ENCODE data around the gene SMIM20.

The SMIM20 gene

GRCh38 chr4:25962393-25962792, 48.4 kb downstream of the SMIM20 start:
- Mint-ChIP-seq H3K27ac (no peak overlapping the region), H3K27me3 (peaks cover 0 to 3% of the 10 kb centered on the region in 2 donors), H3K4me3 (no peak overlapping the region), H3K4me1 (ENCODE audit: low read depth in 2 of 2) (no peaks in the 10 kb centered on the region), H3K9me3 (peaks cover 0 to 1% of the 10 kb centered on the region in 2 donors), H3K36me3 (ENCODE audit: insufficient read depth) (no peaks in the 10 kb centered on the region)
- ATAC-seq (replicated peaks) (no peak), DNase-seq (no peak)

- H3K9me3 Mint-ChIP-seq = peaks cover 0 to 1% of the 10 kb centered on the region in 2 donors
- no peak for ATAC-seq (replicated peaks)
- no peak overlapping the region for H3K27ac Mint-ChIP-seq
- DNase-seq = no peak
- peaks cover 17 to 25% of the 10 kb centered on the region in 2 donors for H3K27me3 Mint-ChIP-seq
- no peaks in the 10 kb centered on the region for H3K4me1 Mint-ChIP-seq (ENCODE audit: low read depth in 2 of 2)
- H3K4me3 Mint-ChIP-seq = no peak overlapping the region
- no peaks in the 10 kb centered on the region for H3K36me3 Mint-ChIP-seq (ENCODE audit: insufficient read depth)
These were observed 51.6 kb downstream of the SMIM20 start for GRCh38 chr4:25965629-25966028.

- H3K4me3 Mint-ChIP-seq = no peak overlapping the region
- DNase-seq (no peak), ATAC-seq (replicated peaks) (no peak)
- H3K36me3 Mint-ChIP-seq (ENCODE audit: insufficient read depth) = no peaks in the 10 kb centered on the region
- H3K27ac Mint-ChIP-seq = no peak overlapping the region
- peaks cover 0 to 1% of the 10 kb centered on the region in 2 donors for H3K9me3 Mint-ChIP-seq
- no peaks in the 10 kb centered on the region for H3K4me1 Mint-ChIP-seq (ENCODE audit: low read depth in 2 of 2)
- H3K27me3 Mint-ChIP-seq = peaks cover 17 to 25% of the 10 kb centered on the region in 2 donors
These were observed 52.2 kb downstream of the SMIM20 start for GRCh38 chr4:25966171-25966570.

- H3K9me3 Mint-ChIP-seq = no peaks in the 10 kb centered on the region
- peaks cover 17 to 25% of the 10 kb centered on the region in 2 donors for H3K27me3 Mint-ChIP-seq
- no peak overlapping the region for H3K4me3 Mint-ChIP-seq
- ATAC-seq (replicated peaks) (no peak), DNase-seq (no peak)
- H3K27ac Mint-ChIP-seq = no peak overlapping the region
- no peaks in the 10 kb centered on the region for H3K4me1 Mint-ChIP-seq (ENCODE audit: low read depth in 2 of 2)
- no peaks in the 10 kb centered on the region for H3K36me3 Mint-ChIP-seq (ENCODE audit: insufficient read depth)
These were observed 55.5 kb downstream of the SMIM20 start for GRCh38 chr4:25969374-25970155.

- Mint-ChIP-seq H3K27me3 (peaks cover 17 to 25% of the 10 kb centered on the region in 2 donors), H3K27ac (no peak overlapping the region), H3K4me3 (no peak overlapping the region), H3K4me1 (ENCODE audit: low read depth in 2 of 2) (no peaks in the 10 kb centered on the region), H3K9me3 (no peaks in the 10 kb centered on the region), H3K36me3 (ENCODE audit: insufficient read depth) (no peaks in the 10 kb centered on the region)
- DNase-seq (no peak), ATAC-seq (replicated peaks) (peak; percentile 10)
These were observed 56.2 kb downstream of the SMIM20 start for GRCh38 chr4:25970226-25970675.

- Mint-ChIP-seq H3K4me3 (no peak overlapping the region), H3K27me3 (peaks cover 17 to 25% of the 10 kb centered on the region in 2 donors), H3K27ac (no peak overlapping the region), H3K36me3 (ENCODE audit: insufficient read depth) (no peaks in the 10 kb centered on the region), H3K9me3 (no peaks in the 10 kb centered on the region), H3K4me1 (ENCODE audit: low read depth in 2 of 2) (no peaks in the 10 kb centered on the region)
- DNase-seq (no peak), ATAC-seq (replicated peaks) (no peak)
These were observed 56.8 kb downstream of the SMIM20 start for GRCh38 chr4:25970691-25971432.

- Mint-ChIP-seq H3K9me3 (no peaks in the 10 kb centered on the region), H3K4me1 (ENCODE audit: low read depth in 2 of 2) (no peaks in the 10 kb centered on the region), H3K27ac (no peak overlapping the region), H3K36me3 (ENCODE audit: insufficient read depth) (no peaks in the 10 kb centered on the region), H3K27me3 (peaks cover 14 to 25% of the 10 kb centered on the region in 2 donors), H3K4me3 (no peak overlapping the region)
- no peak for DNase-seq
- no peak for ATAC-seq (replicated peaks)
These were observed 58.3 kb downstream of the SMIM20 start for GRCh38 chr4:25972366-25972765.

- DNase-seq (no peak), ATAC-seq (replicated peaks) (no peak)
- no peak overlapping the region for H3K27ac Mint-ChIP-seq
- H3K27me3 Mint-ChIP-seq = peaks cover 12 to 24% of the 10 kb centered on the region in 2 donors
- H3K4me3 Mint-ChIP-seq = no peak overlapping the region
- no peaks in the 10 kb centered on the region for H3K36me3 Mint-ChIP-seq (ENCODE audit: insufficient read depth)
- H3K9me3 Mint-ChIP-seq = no peaks in the 10 kb centered on the region
- H3K4me1 Mint-ChIP-seq (ENCODE audit: low read depth in 2 of 2) = no peaks in the 10 kb centered on the region
These were observed 59.1 kb downstream of the SMIM20 start for GRCh38 chr4:25972984-25973745.

GRCh38 chr4:25976780-25977179, 62.8 kb downstream of the SMIM20 start:
- no peak for ATAC-seq (replicated peaks)
- Mint-ChIP-seq H3K9me3 (no peaks in the 10 kb centered on the region), H3K27ac (no peak overlapping the region), H3K4me1 (ENCODE audit: low read depth in 2 of 2) (no peaks in the 10 kb centered on the region), H3K36me3 (ENCODE audit: insufficient read depth) (no peaks in the 10 kb centered on the region), H3K4me3 (no peak overlapping the region), H3K27me3 (no peaks in the 10 kb centered on the region)
- DNase-seq = no peak

GRCh38 chr4:25977397-25978170, 63.6 kb downstream of the SMIM20 start:
- Mint-ChIP-seq H3K27ac (peak overlapping the region in 1 of 2 donors; percentile 49), H3K27me3 (no peaks in the 10 kb centered on the region), H3K4me3 (no peak overlapping the region), H3K9me3 (no peaks in the 10 kb centered on the region), H3K36me3 (ENCODE audit: insufficient read depth) (no peaks in the 10 kb centered on the region), H3K4me1 (ENCODE audit: low read depth in 2 of 2) (no peaks in the 10 kb centered on the region)
- DNase-seq (no peak), ATAC-seq (replicated peaks) (no peak)

GRCh38 chr4:25978327-25978726, 64.3 kb downstream of the SMIM20 start:
- H3K36me3 Mint-ChIP-seq (ENCODE audit: insufficient read depth) = no peaks in the 10 kb centered on the region
- ATAC-seq (replicated peaks) (no peak), DNase-seq (no peak)
- no peak overlapping the region for H3K4me3 Mint-ChIP-seq
- H3K9me3 Mint-ChIP-seq = no peaks in the 10 kb centered on the region
- H3K4me1 Mint-ChIP-seq (ENCODE audit: low read depth in 2 of 2) = no peaks in the 10 kb centered on the region
- H3K27ac Mint-ChIP-seq = peak overlapping the region in 1 of 2 donors; percentile 49
- no peaks in the 10 kb centered on the region for H3K27me3 Mint-ChIP-seq

Measured in effector memory CD8-positive, alpha-beta T cell (primary cell).